ENCODE results near the gene PTPN5.

PTPN5 gene

GRCh38 chr11:18765554-18765953 is 26.0 kb downstream of the PTPN5 start (continued):
- TF ChIP-seq TOX (CRISPR knock-in tag; IDR thresholded peaks at IDR 0.05; ENCODE audit: borderline replicate concordance) (no peak), ARNTL (CRISPR knock-in tag; IDR thresholded peaks at IDR 0.05; ENCODE audit: borderline replicate concordance, low read depth) (no peak), RARB (CRISPR knock-in tag; IDR thresholded peaks at IDR 0.05) (no peak)

GRCh38 chr11:18761741-18762140 is 29.9 kb downstream of the PTPN5 start:
- ATAC-seq: no peak
- TF ChIP-seq PATZ1 (CRISPR knock-in tag; IDR thresholded peaks at IDR 0.05; ENCODE audit: borderline replicate concordance): no peak
- no peak for TF ChIP-seq ZC3H10 (CRISPR knock-in tag; IDR thresholded peaks at IDR 0.05)
- TF ChIP-seq ZNF565 (CRISPR knock-in tag; conservative IDR thresholded peaks at IDR 0.05; ENCODE audit: low read depth): no peak
- TF ChIP-seq BACH2 (CRISPR knock-in tag; IDR thresholded peaks at IDR 0.05; ENCODE audit: borderline replicate concordance): no peak
- TF ChIP-seq PPARA (CRISPR knock-in tag; IDR thresholded peaks at IDR 0.05; ENCODE audit: borderline replicate concordance): no peak

- ATAC-seq: no peak
- TF ChIP-seq TOX (CRISPR knock-in tag; IDR thresholded peaks at IDR 0.05; ENCODE audit: borderline replicate concordance): no peak
- no peak for TF ChIP-seq POU6F1 (CRISPR knock-in tag; IDR thresholded peaks at IDR 0.05; ENCODE audit: borderline replicate concordance, low read depth)
- no peak for TF ChIP-seq ZNF8 (CRISPR knock-in tag; IDR thresholded peaks at IDR 0.05)
- TF ChIP-seq ZFP3 (CRISPR knock-in tag; IDR thresholded peaks at IDR 0.05): no peak
- no peak for TF ChIP-seq SNAI2 (CRISPR knock-in tag; IDR thresholded peaks at IDR 0.05)
- TF ChIP-seq ZFP30 (CRISPR knock-in tag; IDR thresholded peaks at IDR 0.05): no peak
- no peak for TF ChIP-seq TCF4 (CRISPR knock-in tag; IDR thresholded peaks at IDR 0.05; ENCODE audit: borderline replicate concordance)
- no peak for TF ChIP-seq ARNTL (CRISPR knock-in tag; IDR thresholded peaks at IDR 0.05; ENCODE audit: borderline replicate concordance, low read depth)
- no peak for TF ChIP-seq ZNF565 (CRISPR knock-in tag; conservative IDR thresholded peaks at IDR 0.05; ENCODE audit: low read depth)
- no peak for TF ChIP-seq PATZ1 (CRISPR knock-in tag; IDR thresholded peaks at IDR 0.05; ENCODE audit: borderline replicate concordance)
- no peak for TF ChIP-seq CSDC2 (CRISPR knock-in tag; IDR thresholded peaks at IDR 0.05)
Observed at GRCh38 chr11:18761144-18761543, 30.5 kb downstream of the PTPN5 start.

GRCh38 chr11:18757811-18758210 is 33.8 kb downstream of the PTPN5 start:
- no peak for ATAC-seq
- TF ChIP-seq ZNF565 (CRISPR knock-in tag; conservative IDR thresholded peaks at IDR 0.05; ENCODE audit: low read depth) (no peak), POU6F1 (CRISPR knock-in tag; IDR thresholded peaks at IDR 0.05; ENCODE audit: borderline replicate concordance, low read depth) (no peak), ISL1 (CRISPR knock-in tag; IDR thresholded peaks at IDR 0.05) (no peak), BACH2 (CRISPR knock-in tag; IDR thresholded peaks at IDR 0.05; ENCODE audit: borderline replicate concordance) (no peak), ZNF70 (CRISPR knock-in tag; IDR thresholded peaks at IDR 0.05) (no peak), ESRRG (CRISPR knock-in tag; IDR thresholded peaks at IDR 0.05) (no peak), CSRNP3 (CRISPR knock-in tag; IDR thresholded peaks at IDR 0.05) (no peak), CSDC2 (CRISPR knock-in tag; IDR thresholded peaks at IDR 0.05) (no peak), ARNTL (CRISPR knock-in tag; IDR thresholded peaks at IDR 0.05; ENCODE audit: borderline replicate concordance, low read depth) (no peak), TCF4 (CRISPR knock-in tag; IDR thresholded peaks at IDR 0.05; ENCODE audit: borderline replicate concordance) (no peak), ZC3H10 (CRISPR knock-in tag; IDR thresholded peaks at IDR 0.05) (no peak), CREB5 (CRISPR knock-in tag; IDR thresholded peaks at IDR 0.05; ENCODE audit: low read depth) (no peak), PATZ1 (CRISPR knock-in tag; IDR thresholded peaks at IDR 0.05; ENCODE audit: borderline replicate concordance) (no peak), ZNF8 (CRISPR knock-in tag; IDR thresholded peaks at IDR 0.05) (no peak), SNAI2 (CRISPR knock-in tag; IDR thresholded peaks at IDR 0.05) (no peak), ZFP30 (CRISPR knock-in tag; IDR thresholded peaks at IDR 0.05) (no peak)

All from SK-N-SH treated with all-trans-retinoic acid at 6 μM for 48 hours (cell line).